HL-60 (cell line): ENCODE measurements around the gene NKD1.

Experiments used
- DNase-seq, 2 experiments: peaks; one replicate each; pipeline ENCODE4 v3.0.0-alpha.2; 2010 to 2020; ENCODE audit warnings: low read depth in 1 of 2, low spot score in 1 of 2
- H3K27ac ChIP-seq: fragments of 250-450 bp; sonication (Bioruptor Pico); replicated peaks from 2 replicates; pipeline ENCODE4 v1.5.1; 2020; ENCODE audit warnings: mild to moderate bottlenecking, moderate library complexity
- H3K27me3 ChIP-seq: fragments of 250-450 bp; sonication (Bioruptor Pico); 2 replicates; pipeline ENCODE4 v1.5.1; 2021; ENCODE audit warnings: mild to moderate bottlenecking, moderate library complexity; ENCODE audit not compliant: insufficient read depth, poor library complexity, severe bottlenecking
- H3K4me3 ChIP-seq: replicated peaks from 2 replicates; pipeline ENCODE4 v1.5.1; 2011; ENCODE audit warnings: mild to moderate bottlenecking, control low read depth, low read length; ENCODE audit not compliant: insufficient read depth
- CTCF ChIP-seq: IDR thresholded peaks from one replicate; pipeline ENCODE4 v1.5.1; 2011; ENCODE audit warnings: low read length, control low read depth, inconsistent platforms; ENCODE audit not compliant: insufficient read depth
- GABPA ChIP-seq: IDR thresholded peaks from 2 replicates; pipeline ENCODE4 v1.6.1; 2012; ENCODE audit warnings: low read depth
- POLR2AphosphoS5 ChIP-seq: IDR thresholded peaks from 2 replicates; pipeline ENCODE4 v1.6.1; 2012; ENCODE audit warnings: low read depth
- REST ChIP-seq: IDR thresholded peaks from 2 replicates; pipeline ENCODE4 v1.6.1; 2012; ENCODE audit warnings: low read depth; ENCODE audit not compliant: insufficient replicate concordance
- SPI1 ChIP-seq: IDR thresholded peaks from 2 replicates; pipeline ENCODE4 v1.6.1; 2012; ENCODE audit warnings: low read depth, mild to moderate bottlenecking, borderline replicate concordance

NKD1 gene

GRCh38 chr16:50696575-50697420 is 148.6 kb downstream of the NKD1 start:
- no peak for TF ChIP-seq POLR2AphosphoS5
- no peak for TF ChIP-seq GABPA
- TF ChIP-seq CTCF: no peak
- TF ChIP-seq REST: no peak
- no peak for TF ChIP-seq SPI1
- H3K4me3 ChIP-seq: no peak overlapping the region
- H3K27me3 ChIP-seq: no peaks in the 10 kb centered on the region
- peak; percentile 77 to 86 for DNase-seq
- H3K27ac ChIP-seq: peak overlapping the region; percentile 20

- H3K4me3 ChIP-seq: no peak overlapping the region
- no peak for DNase-seq
- TF ChIP-seq SPI1 (no peak), GABPA (no peak), POLR2AphosphoS5 (no peak), REST (no peak), CTCF (no peak)
- H3K27me3 ChIP-seq: no peaks in the 10 kb centered on the region
- H3K27ac ChIP-seq: peak overlapping the region; percentile 20; the same call in 1 of the 2 replicates
Measured at GRCh38 chr16:50697421-50697715, 149.2 kb downstream of the NKD1 start.

- TF ChIP-seq GABPA: no peak
- TF ChIP-seq CTCF: no peak
- TF ChIP-seq SPI1: no peak
- TF ChIP-seq REST: no peak
- TF ChIP-seq POLR2AphosphoS5: no peak
- Histone ChIP-seq H3K27me3 (no peaks in the 10 kb centered on the region), H3K27ac (no peak overlapping the region), H3K4me3 (no peak overlapping the region)
- no peak for DNase-seq
Measured at GRCh38 chr16:50697881-50698767, 149.9 kb downstream of the NKD1 start.
